GM18508 (cell line): Measurements from ENCODE around the gene AFF1.

ENCODE experiments used
- ATAC-seq: cut with Tn5 transposase; IDR thresholded peaks from one replicate; pipeline ENCODE4 v1.9.1; 2021; ENCODE audit warnings: moderate number of reproducible peaks; ENCODE audit not compliant: insufficient read depth, unreplicated experiment

Gene AFF1

GRCh38 chr4:86934771-86935565 is at the start of gene AFF1:
Gene AFF1 (plus strand): TSS chr4:86935011. CDS start chr4:86948534, 13,523 bp downstream.
- peak; percentile 26 for ATAC-seq

DNA sequence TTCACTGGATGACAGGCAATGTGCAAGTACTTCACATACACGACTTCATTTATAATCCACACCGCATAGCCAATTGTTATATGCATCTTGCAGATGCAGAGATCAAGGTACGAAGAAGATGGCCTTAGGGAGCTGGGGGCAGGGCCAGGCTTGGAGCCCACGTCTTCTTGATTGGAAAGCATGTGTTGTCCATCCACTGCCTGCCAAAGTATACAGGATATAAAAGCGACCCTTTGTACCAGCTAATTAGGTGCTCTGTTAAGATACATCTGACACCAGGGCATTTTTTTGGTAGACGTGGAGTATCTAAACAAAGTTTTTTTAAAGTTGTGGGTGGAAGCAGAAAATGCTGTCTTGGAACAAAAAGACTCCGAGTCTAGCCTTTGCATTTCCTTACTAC is 44.0 kb upstream of the AFF1 start:
- ATAC-seq, result no peak

GRCh38 chr4:86891762-86892635 is 42.8 kb upstream of the AFF1 start, which contains the start of gene C4orf36:
Gene C4orf36 (minus strand): TSS chr4:86892422. CDS start chr4:86891520, 902 bp downstream.
- no peak for ATAC-seq

DNA sequence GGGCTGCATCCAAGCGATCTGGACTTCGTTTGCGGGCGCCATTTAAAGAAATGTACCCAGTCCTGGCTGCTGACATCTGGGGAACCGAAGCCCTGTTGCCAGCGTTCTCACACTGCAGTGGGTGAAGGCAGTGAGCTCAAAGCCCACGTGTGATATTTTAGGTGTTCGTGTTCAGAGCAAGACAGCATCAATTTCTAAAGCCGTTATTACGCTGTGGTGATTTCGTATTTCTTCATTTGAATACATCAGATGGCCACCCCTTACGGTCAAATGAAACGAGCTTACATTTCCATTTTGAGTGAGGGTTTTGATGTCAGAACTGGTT is 42.2 kb upstream of the AFF1 start:
- ATAC-seq, result no peak

- ATAC-seq, result no peak
Measured at GRCh38 chr4:86893136-86893535, 41.7 kb upstream of the AFF1 start.

DNA sequence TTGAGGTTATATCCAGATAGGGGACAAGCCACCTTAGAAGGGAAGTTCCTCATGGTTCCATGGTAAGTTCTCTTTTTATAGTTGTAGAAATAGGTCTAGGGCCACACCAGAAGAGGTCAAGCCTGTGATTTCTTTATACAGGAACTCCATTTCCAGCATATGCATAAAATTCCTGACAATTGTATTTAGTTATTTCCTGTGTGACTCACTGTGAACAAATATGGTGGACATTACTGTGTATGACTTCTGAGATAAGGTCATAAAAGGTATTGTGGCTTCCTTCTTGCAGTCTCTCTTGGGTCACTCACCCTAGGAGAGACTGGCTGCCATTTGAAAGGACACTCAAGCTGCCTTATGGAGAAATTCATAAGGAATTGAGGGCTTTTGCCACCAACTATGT is 40.4 kb upstream of the AFF1 start:
- ATAC-seq, result no peak

GRCh38 chr4:86895692-86896488 is 38.9 kb upstream of the AFF1 start:
- no peak for ATAC-seq

DNA sequence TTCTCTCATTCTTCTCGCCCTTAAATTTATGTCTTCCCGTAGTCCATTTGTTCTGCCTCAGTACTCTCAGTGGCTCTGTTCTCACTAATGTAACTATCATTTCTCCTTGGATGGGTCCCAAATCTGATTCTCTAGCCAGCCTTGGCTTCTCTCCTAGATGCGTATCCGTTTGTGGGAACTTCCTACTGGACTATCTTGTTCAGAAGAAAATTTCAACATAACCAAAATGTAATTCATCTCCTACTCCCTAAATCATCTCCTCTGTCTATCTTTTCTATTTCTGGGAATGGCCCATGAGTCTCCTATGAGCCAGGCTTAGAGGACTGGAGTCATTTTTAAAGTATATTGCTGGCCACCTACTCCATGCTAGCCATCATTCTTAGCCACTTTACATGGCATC is 38.2 kb upstream of the AFF1 start:
- no peak for ATAC-seq

- no peak for ATAC-seq
Measured at GRCh38 chr4:86898562-86898961, 36.2 kb upstream of the AFF1 start.

GRCh38 chr4:86901864-86902263 is 32.9 kb upstream of the AFF1 start:
- ATAC-seq, result no peak

DNA sequence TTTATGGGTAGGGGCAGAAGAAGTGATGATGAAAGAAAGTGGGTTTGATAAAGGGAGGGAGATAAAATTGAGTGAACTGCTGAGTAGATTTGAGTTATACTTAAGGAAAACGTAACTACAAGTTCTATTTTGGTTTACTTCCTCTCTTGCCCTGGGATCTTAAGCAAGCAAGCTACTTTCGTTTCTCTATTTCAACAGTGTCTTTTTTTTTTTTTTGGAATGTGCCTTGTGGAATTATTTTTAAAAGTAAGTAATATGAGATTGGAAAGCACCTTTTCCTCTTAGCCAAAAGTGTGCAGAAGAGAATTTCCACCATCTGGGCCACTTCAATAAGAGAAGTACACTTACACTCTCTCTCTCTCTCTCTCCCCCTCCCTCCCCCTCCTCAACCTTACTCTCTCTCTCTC is 26.6 kb upstream of the AFF1 start:
- no peak for ATAC-seq

DNA sequence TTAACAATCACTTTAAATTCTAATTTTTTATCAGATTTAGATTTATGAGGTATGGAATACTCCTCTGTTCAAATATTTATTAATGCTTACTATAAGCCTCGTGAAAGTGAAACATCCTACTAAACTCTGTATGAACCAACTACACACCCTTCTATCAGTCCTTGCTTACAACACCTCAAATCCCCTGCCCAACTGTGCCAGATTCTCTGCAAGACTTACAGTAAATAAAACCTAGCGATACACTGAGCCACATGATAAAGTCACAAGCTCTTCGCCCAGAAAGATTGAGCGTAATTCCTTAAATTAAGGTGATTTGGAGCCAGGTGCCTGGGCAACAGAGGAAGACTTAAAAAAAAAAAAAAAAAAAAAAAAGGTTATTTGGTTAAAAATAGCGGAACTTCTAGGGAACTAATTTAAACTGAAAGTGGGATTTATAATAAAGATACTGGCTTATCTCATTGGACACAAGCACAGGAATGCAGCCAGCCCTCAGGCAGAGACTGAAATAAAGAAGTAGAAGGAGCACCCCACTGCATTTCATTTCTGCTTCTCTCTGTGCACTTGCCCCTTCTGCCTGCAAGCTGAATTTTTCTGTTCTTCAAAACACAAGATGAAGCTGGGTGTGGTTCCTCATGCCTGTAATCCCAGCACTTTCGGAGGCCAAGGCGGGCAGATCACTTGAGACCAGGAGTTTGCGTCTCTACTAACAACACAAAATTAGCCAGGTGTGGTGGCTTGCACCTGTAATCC is 25.1 kb upstream of the AFF1 start:
- ATAC-seq, result no peak

- ATAC-seq, result no peak
Measured at GRCh38 chr4:86910369-86910768, 24.4 kb upstream of the AFF1 start.

GRCh38 chr4:86910820-86911684 is 23.8 kb upstream of the AFF1 start:
- no peak for ATAC-seq

DNA sequence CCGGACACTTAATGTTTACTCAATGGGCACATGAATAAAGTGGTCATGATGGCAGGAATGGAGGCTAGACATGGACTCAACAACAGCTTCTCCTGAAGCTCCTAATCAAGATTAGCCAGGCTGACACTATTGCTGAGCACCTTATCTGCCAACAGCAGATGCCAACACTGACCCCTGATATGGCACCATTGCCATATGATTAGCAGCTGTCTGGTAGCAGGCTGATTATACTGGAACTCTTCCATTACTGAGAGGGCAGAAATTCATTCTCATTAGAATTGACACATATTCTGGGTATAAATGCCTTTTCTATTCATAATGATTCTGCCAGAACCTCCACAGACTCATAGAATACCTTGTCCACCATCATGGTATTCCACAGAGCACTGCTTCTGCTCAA is 18.4 kb upstream of the AFF1 start:
- no peak for ATAC-seq

GRCh38 chr4:86917212-86918039 is 17.4 kb upstream of the AFF1 start:
- no peak for ATAC-seq

DNA sequence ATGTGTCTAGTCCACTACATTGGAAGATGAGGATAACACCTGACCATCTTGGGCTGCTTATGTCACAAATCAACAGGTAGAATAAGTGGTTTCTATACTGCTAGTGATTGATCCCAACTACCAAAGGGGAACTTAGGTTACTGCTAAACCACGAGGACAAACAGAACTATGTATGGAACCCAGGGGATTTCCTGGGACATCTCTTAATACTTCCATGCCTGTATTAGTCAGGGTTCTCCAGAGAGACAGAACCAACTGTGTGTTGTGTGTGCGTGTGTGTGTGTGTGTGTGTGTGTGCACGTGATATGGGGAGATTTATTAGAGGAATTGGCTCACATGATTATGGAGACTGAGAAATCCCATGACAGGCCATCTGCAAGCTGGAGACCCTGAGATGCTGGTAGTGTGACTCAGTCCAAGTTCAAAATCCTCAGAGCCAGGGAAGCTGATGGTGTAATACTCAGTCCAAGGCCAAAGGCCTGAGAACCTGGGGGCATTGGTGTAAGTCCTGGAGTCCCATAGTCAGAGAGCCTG is 16.2 kb upstream of the AFF1 start:
- ATAC-seq, result no peak
